Eye (tissue), 1 donor: ENCODE results near the gene KRTAP2-3.
"Not testable (repeated sequence)": the region's sequence is repeated elsewhere in the genome, so short reads cannot be mapped to it uniquely, and the experiment has no call there.

ENCODE experiments used
- DNase-seq: peaks from one replicate; pipeline ENCODE4 v3.0.0-alpha.2; 2015

The KRTAP2-3 gene

GRCh38 chr17:41065829-41066624 lies 6.1 kb upstream of the KRTAP2-3 start, which contains the start of gene KRTAP2-4:
Gene KRTAP2-4 (minus strand): TSS chr17:41065879. CDS start chr17:41065845, 34 bp downstream.
- DNase-seq: no peak

GRCh38 chr17:41065016-41065689 lies 5.2 kb upstream of the KRTAP2-3 start:
- DNase-seq: not testable (repeated sequence)

GRCh38 chr17:41064301-41064700 lies 4.4 kb upstream of the KRTAP2-3 start:
- DNase-seq: no peak

- no peak for DNase-seq
Observed at GRCh38 chr17:41063449-41063848, 3.5 kb upstream of the KRTAP2-3 start.

- peak; percentile 28 for DNase-seq
Observed at GRCh38 chr17:41061964-41062363, 2.0 kb upstream of the KRTAP2-3 start.

GRCh38 chr17:41059276-41060051 lies 450 bp downstream of the KRTAP2-3 start:
- DNase-seq: not testable (repeated sequence)

- no peak for DNase-seq
Observed at GRCh38 chr17:41058741-41059140, 1.2 kb downstream of the KRTAP2-3 start.

GRCh38 chr17:41057547-41057946 lies 2.4 kb downstream of the KRTAP2-3 start:
- no peak for DNase-seq

- DNase-seq: not testable (repeated sequence)
Observed at GRCh38 chr17:41055130-41055529, 4.8 kb downstream of the KRTAP2-3 start, which contains the start of gene KRTAP2-2. Gene KRTAP2-2 (minus strand): TSS chr17:41055230. CDS start chr17:41055211, 19 bp downstream.

- not testable (repeated sequence) for DNase-seq
Observed at GRCh38 chr17:41054556-41054955, 5.4 kb downstream of the KRTAP2-3 start.

- no peak for DNase-seq
Observed at GRCh38 chr17:41054025-41054424, 5.9 kb downstream of the KRTAP2-3 start.

- no peak for DNase-seq
Observed at GRCh38 chr17:41052566-41052965, 7.3 kb downstream of the KRTAP2-3 start.

- DNase-seq: no peak
Observed at GRCh38 chr17:41049110-41049509, 10.8 kb downstream of the KRTAP2-3 start.

- no peak for DNase-seq
Observed at GRCh38 chr17:41048441-41048840, 11.5 kb downstream of the KRTAP2-3 start.

GRCh38 chr17:41046735-41047465 lies 13.0 kb downstream of the KRTAP2-3 start, which contains the start of gene KRTAP2-1:
Gene KRTAP2-1 (minus strand): TSS chr17:41047316. CDS start chr17:41047267, 49 bp downstream.
- not testable (repeated sequence) for DNase-seq

- no peak for DNase-seq
Observed at GRCh38 chr17:41042953-41043352, 17.0 kb downstream of the KRTAP2-3 start.

- DNase-seq: not testable (repeated sequence)
Observed at GRCh38 chr17:41040783-41041571, 18.9 kb downstream of the KRTAP2-3 start, which contains the start of gene KRTAP1-1. Gene KRTAP1-1 (minus strand): TSS chr17:41041450. CDS start chr17:41041397, 53 bp downstream.

- no peak for DNase-seq
Observed at GRCh38 chr17:41037853-41038350, 22.0 kb downstream of the KRTAP2-3 start.

GRCh38 chr17:41034346-41034935 lies 25.5 kb downstream of the KRTAP2-3 start, which contains the start of gene KRTAP1-3:
Gene KRTAP1-3 (minus strand): TSS chr17:41034874. CDS start chr17:41034821, 53 bp downstream.
- not testable (repeated sequence) for DNase-seq

- no peak for DNase-seq
Observed at GRCh38 chr17:41029633-41030245, 30.2 kb downstream of the KRTAP2-3 start, which contains the start of gene KRTAP1-4. Gene KRTAP1-4 (minus strand): TSS chr17:41030195. CDS start chr17:41030078, 117 bp downstream.
